Measurements from ENCODE around the gene EPN2.
"Not testable (repeated sequence)": the region's sequence is repeated elsewhere in the genome, so short reads cannot be mapped to it uniquely, and the experiment has no call there.

EPN2 gene

GRCh38 chr17:19263641-19264051, 26.5 kb downstream of the EPN2 start:
- DNase-seq (ENCODE audit: insufficient read length, low spot score) (no peak), FAIRE-seq (no peak)

- DNase-seq (ENCODE audit: insufficient read length, low spot score) (no peak), FAIRE-seq (no peak)
These were observed 27.1 kb downstream of the EPN2 start for GRCh38 chr17:19264268-19264667.

- DNase-seq (ENCODE audit: insufficient read length, low spot score) = no peak
- FAIRE-seq = no peak
These were observed 27.5 kb downstream of the EPN2 start for GRCh38 chr17:19264681-19265080.

- FAIRE-seq = no peak
- DNase-seq (ENCODE audit: insufficient read length, low spot score) = no peak
These were observed 28.6 kb downstream of the EPN2 start for GRCh38 chr17:19265755-19266154.

GRCh38 chr17:19268611-19269010, 31.4 kb downstream of the EPN2 start:
- FAIRE-seq (no peak), DNase-seq (ENCODE audit: insufficient read length, low spot score) (no peak)

GRCh38 chr17:19269106-19269505, 31.9 kb downstream of the EPN2 start:
- DNase-seq (ENCODE audit: insufficient read length, low spot score) = no peak
- FAIRE-seq = peak; percentile 21

GRCh38 chr17:19269641-19270040, 32.5 kb downstream of the EPN2 start:
- DNase-seq (ENCODE audit: insufficient read length, low spot score) (no peak), FAIRE-seq (no peak)

GRCh38 chr17:19270347-19270703, 33.2 kb downstream of the EPN2 start:
- FAIRE-seq = peak; percentile 40

GRCh38 chr17:19270704-19271611, 33.8 kb downstream of the EPN2 start:
- FAIRE-seq (peak; percentile 96), DNase-seq (ENCODE audit: insufficient read length, low spot score) (peak; percentile 53)

More at GRCh38 chr17:19270347-19270703, 33.2 kb downstream of the EPN2 start:
- no peak for DNase-seq (ENCODE audit: insufficient read length, low spot score)

GRCh38 chr17:19271780-19272357, 34.7 kb downstream of the EPN2 start:
- FAIRE-seq (no peak), DNase-seq (ENCODE audit: insufficient read length, low spot score) (no peak)

- FAIRE-seq (no peak), DNase-seq (ENCODE audit: insufficient read length, low spot score) (no peak)
These were observed 36.6 kb downstream of the EPN2 start for GRCh38 chr17:19273731-19274130.

- FAIRE-seq (no peak), DNase-seq (ENCODE audit: insufficient read length, low spot score) (no peak)
These were observed 37.7 kb downstream of the EPN2 start for GRCh38 chr17:19274893-19275292.

GRCh38 chr17:19275457-19276127, 38.4 kb downstream of the EPN2 start:
- no peak for DNase-seq (ENCODE audit: insufficient read length, low spot score)
- no peak for FAIRE-seq

GRCh38 chr17:19278284-19278683, 41.1 kb downstream of the EPN2 start:
- FAIRE-seq; DNase-seq (ENCODE audit: insufficient read length, low spot score): not testable (repeated sequence)

- DNase-seq (ENCODE audit: insufficient read length, low spot score) (no peak), FAIRE-seq (no peak)
These were observed 41.6 kb downstream of the EPN2 start for GRCh38 chr17:19278729-19279128.

- DNase-seq (ENCODE audit: insufficient read length, low spot score) = no peak
These were observed 44.0 kb downstream of the EPN2 start for GRCh38 chr17:19281161-19281560.

GRCh38 chr17:19284005-19284959, 47.1 kb downstream of the EPN2 start:
- FAIRE-seq = peak; percentile 90
- peak; percentile 62 for DNase-seq (ENCODE audit: insufficient read length, low spot score)

More at GRCh38 chr17:19281161-19281560, 44.0 kb downstream of the EPN2 start:
- no peak for FAIRE-seq

GRCh38 chr17:19285213-19285900, 48.2 kb downstream of the EPN2 start:
- DNase-seq (ENCODE audit: insufficient read length, low spot score) = no peak
- FAIRE-seq = no peak

GRCh38 chr17:19286751-19287341, 49.7 kb downstream of the EPN2 start:
- DNase-seq (ENCODE audit: insufficient read length, low spot score) = no peak
- FAIRE-seq = no peak

Data from GM19239 (cell line).